Common myeloid progenitor, CD34-positive (primary cell): ENCODE measurements around the gene SULF2.
A peak's percentile ranks its signal among the peaks of the same experiment; 100 is the strongest.

Experiments used
- CTCF ChIA-PET: fragments of 350-600 bp; sonication (Branson Sonifier 250); formaldehyde crosslinking; loops from one replicate; lab custom pipeline; 2021; ENCODE audit warnings: antibody characterized with exemption; lab: Charles Lee
- POLR2A ChIA-PET: fragments of 350-600 bp; sonication (Branson Sonifier 250); formaldehyde crosslinking; loops from one replicate; lab custom pipeline; 2021; ENCODE audit warnings: antibody characterized with exemption; lab: Charles Lee
- DNase-seq, 3 donors: peaks; one replicate each; pipeline versions ENCODE4 v3.0.0 to v3.0.0-alpha.2; 2013
- H3K27ac ChIP-seq, 2 experiments: 1 replicate in 1 of 2; 2 replicates in 1 of 2; pipeline ENCODE4 v1.7.0; 2013; ENCODE audit warnings: inconsistent platforms in 2 of 2, low read length in 2 of 2, mild to moderate bottlenecking in 2 of 2, low read depth in 1 of 2, moderate library complexity in 1 of 2; ENCODE audit not compliant: severe bottlenecking in 2 of 2, insufficient read depth in 1 of 2, poor library complexity in 1 of 2
- H3K27me3 ChIP-seq, 5 experiments: replicated peaks in 2 of 5; 1 replicate in 3 of 5; 2 replicates in 2 of 5; pipeline versions ENCODE4 v1.6.1 to v1.7.0; 2013; ENCODE audit warnings: low read length in 4 of 5, mild to moderate bottlenecking in 2 of 5, moderate library complexity in 2 of 5, inconsistent platforms in 1 of 5; ENCODE audit not compliant: insufficient read depth in 5 of 5, control insufficient read depth in 4 of 5
- H3K36me3 ChIP-seq, 4 experiments: 1 replicate in 2 of 4; 2 replicates in 2 of 4; pipeline versions ENCODE4 v1.6.1 to v1.7.0; 2013; ENCODE audit warnings: low read length in 3 of 4, control low read depth in 1 of 4, mild to moderate bottlenecking in 1 of 4; ENCODE audit not compliant: control insufficient read depth in 4 of 4, insufficient read depth in 4 of 4
- H3K4me1 ChIP-seq, 4 experiments: 1 replicate in 3 of 4; 2 replicates in 1 of 4; pipeline versions ENCODE4 v1.6.1 to v1.7.1; 2013; ENCODE audit warnings: low read length in 3 of 4, mild to moderate bottlenecking in 3 of 4, control low read depth in 1 of 4, inconsistent platforms in 1 of 4, moderate library complexity in 1 of 4; ENCODE audit not compliant: control insufficient read depth in 4 of 4, insufficient read depth in 4 of 4; ENCODE audit errors: control extremely low read depth in 1 of 4
- H3K4me3 ChIP-seq, 7 experiments: 1 replicate in 4 of 7; 2 replicates in 3 of 7; pipeline versions ENCODE4 v1.5.1 to v1.7.0; 2013; ENCODE audit warnings: mild to moderate bottlenecking in 7 of 7, low read length in 6 of 7, moderate library complexity in 6 of 7, inconsistent platforms in 2 of 7, low read depth in 2 of 7, control low read depth in 1 of 7; ENCODE audit not compliant: insufficient read depth in 4 of 7, control insufficient read depth in 1 of 7; ENCODE audit errors: extremely low read depth in 1 of 7
- H3K9me3 ChIP-seq, 5 experiments: 1 replicate in 4 of 5; 2 replicates in 1 of 5; pipeline versions ENCODE4 v1.6.1 to v1.7.1; 2013; ENCODE audit warnings: low read length in 4 of 5, mild to moderate bottlenecking in 2 of 5, inconsistent platforms in 1 of 5, low read depth in 1 of 5, moderate library complexity in 1 of 5; ENCODE audit not compliant: control insufficient read depth in 4 of 5, insufficient read depth in 2 of 5; ENCODE audit errors: control extremely low read depth in 1 of 5
- WGBS: methylation state at CpG from one replicate; pipeline ENCODE4 v1.1.5; 2013; ENCODE audit not compliant: insufficient coverage; 5-methylcytosine and 5-hydroxymethylcytosine counted together

The SULF2 gene

DNA sequence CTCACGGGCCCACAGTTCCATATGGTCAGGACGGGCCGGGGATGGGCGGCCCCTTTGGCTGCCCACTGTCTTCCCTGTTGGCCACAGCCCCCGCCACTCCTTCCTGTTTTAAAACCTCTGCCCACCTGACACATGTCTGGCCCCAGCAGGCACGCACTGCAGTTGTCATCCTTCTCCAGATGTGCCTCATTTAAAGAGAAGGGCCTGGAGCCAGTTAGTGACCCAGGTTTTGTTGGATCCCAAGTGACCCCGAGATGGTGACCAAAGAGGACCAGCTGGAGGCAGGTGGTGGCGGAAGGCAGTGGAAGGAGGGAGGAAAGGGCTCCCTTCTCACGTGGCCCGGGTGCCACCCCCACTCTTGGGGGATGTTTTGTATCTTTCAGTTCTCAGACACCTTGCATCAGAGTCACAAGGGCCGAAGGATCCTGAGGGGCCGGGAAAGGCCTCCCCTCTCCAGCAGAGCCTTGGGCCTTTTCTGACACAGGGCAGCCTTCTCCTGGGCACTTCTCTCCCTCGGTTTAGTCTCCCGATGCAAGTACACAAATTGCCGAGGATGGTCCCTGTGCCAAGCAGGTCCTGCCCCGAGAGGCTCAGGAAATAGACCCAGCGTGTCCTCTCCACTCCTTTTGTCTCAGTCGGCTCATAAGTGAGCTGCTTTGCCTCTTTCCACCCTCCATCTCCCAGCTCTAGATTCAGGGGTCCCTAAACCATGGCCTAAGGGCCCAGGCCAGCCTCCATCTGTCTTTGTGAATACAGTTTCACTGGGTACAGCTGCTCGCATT is 117.6 kb downstream of the SULF2 start:
- Histone ChIP-seq H3K36me3 (no peaks in the 10 kb centered on the region), H3K27ac (no peak overlapping the region), H3K9me3 (no peaks in the 10 kb centered on the region), H3K4me3 (no peak overlapping the region), H3K4me1 (peaks cover 0 to 14% (median 7%) of the 10 kb centered on the region in 4 experiments), H3K27me3 (peaks cover 0 to 2% (median 0%) of the 10 kb centered on the region in 5 experiments)
- POLR2A ChIA-PET: no interaction called here
- 59% methylated on average over 17 of the region's 19 CpGs for WGBS
- DNase-seq: peak in 2 of 3 donors; percentile 64 to 66
- CTCF ChIA-PET: interaction anchor here (1.6 to 2.1 kb wide), 2 partner anchors 9 kb away, joined by 5 to 9 read pairs; no protein-coding TSS in a partner anchor

- WGBS: 73% methylated on average over 5 of the region's 5 CpGs
Observed at GRCh38 chr20:47667086-47667485, 118.2 kb downstream of the SULF2 start.

DNA sequence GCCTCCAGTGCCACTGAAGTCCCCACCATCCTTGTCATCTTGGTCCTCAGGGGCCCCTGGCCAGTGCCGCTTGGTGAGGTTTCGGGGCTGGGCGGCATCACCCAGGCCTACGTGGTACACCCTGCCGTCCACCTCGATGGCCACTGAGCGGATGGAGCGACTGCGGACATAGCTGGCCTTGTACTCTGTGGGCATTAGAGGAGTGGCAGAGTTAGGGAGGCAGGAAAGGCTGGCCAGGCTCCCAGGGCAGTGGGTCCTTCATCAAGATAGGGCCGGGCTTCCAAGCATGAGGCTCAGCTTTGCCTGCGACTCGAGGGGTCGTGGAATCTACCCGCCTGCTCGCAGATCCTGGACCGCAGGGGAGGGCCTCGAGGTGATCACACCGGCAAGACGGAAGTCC is 119.0 kb downstream of the SULF2 start:
- Histone ChIP-seq H3K27ac (no peak overlapping the region), H3K9me3 (no peaks in the 10 kb centered on the region), H3K4me1 (peaks cover 0 to 14% (median 7%) of the 10 kb centered on the region in 4 experiments), H3K27me3 (peaks cover 0 to 2% (median 0%) of the 10 kb centered on the region in 5 experiments), H3K36me3 (peaks cover 0 to 6% (median 2%) of the 10 kb centered on the region in 4 experiments), H3K4me3 (no peak overlapping the region)
- no peak for DNase-seq
- ChIA-PET POLR2A (no interaction called here), CTCF (interaction anchor here (0.8 kb wide), 1 partner anchor 956 kb away, joined by 3 read pairs; no protein-coding TSS in a partner anchor)
- WGBS: 97% methylated on average over 19 of the region's 19 CpGs

More at GRCh38 chr20:47667086-47667485, 118.2 kb downstream of the SULF2 start:
- no peak overlapping the region for H3K27ac ChIP-seq
- no peak overlapping the region for H3K4me3 ChIP-seq
- POLR2A ChIA-PET: no interaction called here
- DNase-seq: no peak
- CTCF ChIA-PET: interaction anchor here (0.8 kb wide), 1 partner anchor 955 kb away, joined by 3 read pairs; no protein-coding TSS in a partner anchor
- peaks cover 0 to 14% (median 7%) of the 10 kb centered on the region in 4 experiments for H3K4me1 ChIP-seq
- peaks cover 0 to under 1% (median 0%) of the 10 kb centered on the region in 4 experiments for H3K36me3 ChIP-seq
- peaks cover 0 to 2% (median 0%) of the 10 kb centered on the region in 5 experiments for H3K27me3 ChIP-seq
- no peaks in the 10 kb centered on the region for H3K9me3 ChIP-seq

GRCh38 chr20:47665221-47665991 is 119.9 kb downstream of the SULF2 start:
- 92% methylated on average over 23 of the region's 27 CpGs for WGBS
- peaks cover 0 to 2% (median 0%) of the 10 kb centered on the region in 5 experiments for H3K27me3 ChIP-seq
- CTCF ChIA-PET: interaction anchor here (1.3 to 4.0 kb wide), 3 partner anchors 12 to 958 kb away, joined by 3 to 41 read pairs (median 32); no protein-coding TSS in a partner anchor
- POLR2A ChIA-PET: no interaction called here
- no peak overlapping the region for H3K27ac ChIP-seq
- no peak overlapping the region for H3K4me3 ChIP-seq
- H3K9me3 ChIP-seq: no peaks in the 10 kb centered on the region
- H3K36me3 ChIP-seq: peaks cover 0 to 6% (median 3%) of the 10 kb centered on the region in 4 experiments
- no peak for DNase-seq
- H3K4me1 ChIP-seq: peaks cover 0 to 14% (median 7%) of the 10 kb centered on the region in 4 experiments

GRCh38 chr20:47664744-47665143 is 120.5 kb downstream of the SULF2 start:
- Histone ChIP-seq H3K9me3 (no peaks in the 10 kb centered on the region), H3K4me3 (no peak overlapping the region), H3K27ac (no peak overlapping the region), H3K36me3 (peaks cover 0 to 6% (median 3%) of the 10 kb centered on the region in 4 experiments), H3K4me1 (peaks cover 0 to 14% (median 7%) of the 10 kb centered on the region in 4 experiments), H3K27me3 (peaks cover 0 to 2% (median 0%) of the 10 kb centered on the region in 5 experiments)
- POLR2A ChIA-PET: no interaction called here
- CTCF ChIA-PET: interaction anchor here (0.8 to 4.0 kb wide), 9 partner anchors 8 to 959 kb away, joined by 3 to 41 read pairs (median 3); no protein-coding TSS in a partner anchor
- no peak for DNase-seq
- 97% methylated on average over 11 of the region's 12 CpGs for WGBS

- DNase-seq: no peak
- H3K4me3 ChIP-seq: no peak overlapping the region
- WGBS: 100% methylated on average over 1 of the region's 2 CpGs
- H3K9me3 ChIP-seq: no peaks in the 10 kb centered on the region
- no peaks in the 10 kb centered on the region for H3K27me3 ChIP-seq
- H3K27ac ChIP-seq: no peak overlapping the region
- ChIA-PET CTCF (interaction anchor here (0.8 to 4.0 kb wide), 13 partner anchors 9 to 962 kb away, joined by 3 to 41 read pairs (median 3); no protein-coding TSS in a partner anchor), POLR2A (no interaction called here)
- peaks cover 0 to 14% (median 7%) of the 10 kb centered on the region in 4 experiments for H3K4me1 ChIP-seq
- H3K36me3 ChIP-seq: peaks cover 2 to 6% (median 4%) of the 10 kb centered on the region in 4 experiments
Observed at GRCh38 chr20:47664068-47664437, 121.2 kb downstream of the SULF2 start.
